Uterus (tissue), 4 donors: ENCODE data around the gene ACMSD. TPM values are rescaled to one million over a fixed set of nuclear protein-coding genes. Genes with fewer than 3 reads are reported as not detected.
A peak's percentile ranks its signal among the peaks of the same experiment; 100 is the strongest.

Experiments
- DNase-seq, 2 donors: peaks; one replicate each; pipeline ENCODE4 v3.0.0-alpha.2; 2019 to 2020
- H3K27ac ChIP-seq, 2 donors: fragments of 200-600 bp; sonication (generic); 1 replicate in 1 of 2; 2 replicates in 1 of 2; pipeline ENCODE4 v1.5.1; 2016 to 2018
- H3K27me3 ChIP-seq, 2 donors: fragments of 200-600 bp; sonication (generic); one replicate each; pipeline ENCODE4 v1.5.1; 2018 to 2019; ENCODE audit warnings: control low read depth in 1 of 2
- H3K36me3 ChIP-seq, 2 donors: fragments of 200-600 bp; sonication (generic); one replicate each; pipeline ENCODE4 v1.5.1; 2019; ENCODE audit warnings: control low read depth in 1 of 2
- H3K4me1 ChIP-seq, 2 donors: fragments of 200-600 bp; sonication (generic); one replicate each; pipeline ENCODE4 v1.5.1; 2018 to 2019; ENCODE audit warnings: control low read depth in 1 of 2
- H3K4me3 ChIP-seq, 2 donors: fragments of 200-600 bp; sonication (generic); 1 replicate in 1 of 2; 2 replicates in 1 of 2; pipeline ENCODE4 v1.5.1; 2018 to 2019; ENCODE audit warnings: mild to moderate bottlenecking in 1 of 2
- H3K9me3 ChIP-seq, 2 donors: fragments of 200-600 bp; sonication (generic); one replicate each; pipeline ENCODE4 v1.5.1; 2019; ENCODE audit warnings: control low read depth in 1 of 2
- POLR2A ChIP-seq, 2 donors: fragments of 450-650 bp; IDR thresholded peaks; one replicate each; pipeline ENCODE4 v1.6.1; 2016; ENCODE audit warnings: antibody characterized with exemption in 2 of 2, mild to moderate bottlenecking in 1 of 2, moderate library complexity in 1 of 2
- intact Hi-C: fragments of 100-400 bp; cut with DNase I; formaldehyde crosslinking; loops from one replicate; pipeline ENCODE4 v1.15.1; 2023; ENCODE audit warnings: low total_unique reads
- total RNA-seq, 4 donors: library from RNA; depleted of rRNA in 3 of 4; stranded (reverse); fragments of >200 nt in 3 of 4; gene quantifications; one replicate each; pipeline versions ENCODE4 v1.1.0 to v1.2.4, GENCODE V29; 2014 to 2023
- TF ChIP-seq, protein P1 (sequence below), 4 experiments: fragments of 200-600 bp in 2 of 4; fragments of 450-650 bp in 2 of 4; sonication (generic) in 2 of 4; IDR thresholded peaks; one replicate each; pipeline ENCODE4 v1.5.1; 2016 to 2019; ENCODE audit warnings: antibody characterized with exemption in 4 of 4, mild to moderate bottlenecking in 2 of 4, moderate library complexity in 1 of 4
- donor health status: DM: yes; HTN: yes; CAD: no.

Gene ACMSD
- total RNA-seq, 4 donors from 2014 or later: not detected

DNA sequence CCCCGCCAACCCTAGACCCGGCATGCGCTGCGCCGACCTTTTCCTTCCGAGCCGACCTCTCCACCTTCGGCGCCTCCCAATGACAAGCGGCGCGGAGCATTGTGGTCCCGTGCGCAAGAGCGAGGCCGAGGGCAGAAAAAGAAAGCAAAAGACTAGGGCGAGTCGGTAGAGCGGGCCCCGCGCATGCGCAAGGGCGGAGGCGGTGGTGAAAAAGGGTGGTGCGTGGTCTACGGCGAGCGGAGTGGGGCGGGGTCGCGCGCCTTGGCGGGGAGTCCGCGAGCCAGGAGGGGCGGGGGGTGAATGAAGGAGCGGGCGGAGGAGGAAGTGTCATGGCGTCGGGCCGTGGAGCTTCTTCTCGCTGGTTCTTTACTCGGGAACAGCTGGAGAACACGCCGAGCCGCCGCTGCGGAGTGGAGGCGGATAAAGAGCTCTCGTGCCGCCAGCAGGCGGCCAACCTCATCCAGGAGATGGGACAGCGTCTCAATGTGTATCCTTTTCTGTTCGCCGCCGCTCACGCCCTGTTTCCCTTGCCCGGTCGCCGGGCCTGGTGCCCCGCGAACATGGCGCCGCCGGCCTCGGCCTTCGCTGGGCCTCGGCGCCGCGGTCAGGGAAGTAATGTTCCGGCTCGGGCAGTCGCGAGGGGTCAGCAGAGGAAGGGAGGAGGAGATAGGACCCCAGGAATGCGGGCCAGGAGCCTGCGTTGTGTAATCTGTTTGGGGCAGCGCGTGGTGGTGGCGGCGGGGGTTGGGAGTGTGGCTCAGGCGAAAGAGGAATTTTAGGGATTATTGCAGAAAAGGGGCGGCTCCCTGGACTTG is 80.3 kb downstream of the ACMSD start, which contains the start of gene CCNT2:
TSS of gene CCNT2 (plus strand) at position 297 of the 815 bp plus-strand sequence. CDS start at position 330, 33 bp downstream.
- H3K9me3 ChIP-seq: no peaks in the 10 kb centered on the region
- intact Hi-C loops: no loop called here
- H3K27me3 ChIP-seq: no peaks in the 10 kb centered on the region
- peaks cover 4 to 15% of the 10 kb centered on the region in 2 donors for H3K4me1 ChIP-seq
- peak; percentile 98 to 99 for DNase-seq
- H3K4me3 ChIP-seq: peak within 1 kb of the TSS; percentile 79 to 96
- TF ChIP-seq, protein P1, sequence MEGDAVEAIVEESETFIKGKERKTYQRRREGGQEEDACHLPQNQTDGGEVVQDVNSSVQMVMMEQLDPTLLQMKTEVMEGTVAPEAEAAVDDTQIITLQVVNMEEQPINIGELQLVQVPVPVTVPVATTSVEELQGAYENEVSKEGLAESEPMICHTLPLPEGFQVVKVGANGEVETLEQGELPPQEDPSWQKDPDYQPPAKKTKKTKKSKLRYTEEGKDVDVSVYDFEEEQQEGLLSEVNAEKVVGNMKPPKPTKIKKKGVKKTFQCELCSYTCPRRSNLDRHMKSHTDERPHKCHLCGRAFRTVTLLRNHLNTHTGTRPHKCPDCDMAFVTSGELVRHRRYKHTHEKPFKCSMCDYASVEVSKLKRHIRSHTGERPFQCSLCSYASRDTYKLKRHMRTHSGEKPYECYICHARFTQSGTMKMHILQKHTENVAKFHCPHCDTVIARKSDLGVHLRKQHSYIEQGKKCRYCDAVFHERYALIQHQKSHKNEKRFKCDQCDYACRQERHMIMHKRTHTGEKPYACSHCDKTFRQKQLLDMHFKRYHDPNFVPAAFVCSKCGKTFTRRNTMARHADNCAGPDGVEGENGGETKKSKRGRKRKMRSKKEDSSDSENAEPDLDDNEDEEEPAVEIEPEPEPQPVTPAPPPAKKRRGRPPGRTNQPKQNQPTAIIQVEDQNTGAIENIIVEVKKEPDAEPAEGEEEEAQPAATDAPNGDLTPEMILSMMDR (IDR thresholded peaks at IDR 0.05): peak in 1 of 4 experiments; percentile 23
- peak; percentile 31 for TF ChIP-seq POLR2A (IDR thresholded peaks at IDR 0.05)
- H3K36me3 ChIP-seq: no peaks in the 10 kb centered on the region
- peak within 1 kb of the TSS; percentile 95 for H3K27ac ChIP-seq

DNA sequence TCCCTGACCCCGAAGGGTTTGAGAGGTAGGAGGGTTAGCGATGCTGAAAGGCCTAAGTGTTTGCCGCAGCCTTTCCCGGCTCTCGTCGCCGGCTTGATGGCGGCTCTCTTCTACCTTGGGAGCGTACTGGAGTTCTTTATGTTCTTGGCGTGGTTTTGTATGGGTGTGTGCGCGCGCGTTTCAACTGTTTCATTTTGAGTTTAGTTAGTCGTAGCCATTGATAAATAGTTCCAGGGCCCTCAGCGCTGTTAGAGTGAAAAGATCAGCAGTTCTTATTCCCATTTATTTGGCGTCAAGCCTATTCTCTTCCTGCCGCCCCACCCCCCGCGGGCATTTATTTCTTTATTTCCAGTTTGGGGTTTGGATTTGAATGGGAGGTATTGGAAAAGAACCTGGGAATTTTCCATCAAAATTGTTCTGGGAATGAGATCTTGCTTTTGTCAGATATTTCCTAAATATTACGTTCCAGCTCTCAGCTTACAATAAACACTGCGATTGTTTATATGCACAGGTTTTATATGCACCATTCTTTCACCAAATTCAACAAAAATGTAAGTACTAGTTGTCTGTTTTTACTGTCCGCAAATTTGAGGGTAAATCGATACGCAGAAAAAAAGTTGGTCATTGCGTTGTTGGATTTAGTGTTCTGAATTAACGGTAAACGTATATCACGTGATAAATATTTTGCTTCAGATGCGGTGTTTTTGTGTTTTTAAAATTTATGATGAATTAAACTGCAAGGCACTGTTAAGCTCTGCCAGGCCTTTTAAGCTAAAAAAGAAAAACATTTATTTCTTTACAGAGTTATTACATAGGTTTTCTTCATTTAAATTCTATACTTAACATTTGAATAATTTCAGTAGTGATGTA is 81.2 kb downstream of the ACMSD start:
- TF ChIP-seq, protein P1 (IDR thresholded peaks at IDR 0.05): no peak
- no peak for TF ChIP-seq POLR2A (IDR thresholded peaks at IDR 0.05)
- peak in 1 of 2 donors; percentile 20 for DNase-seq
- Histone ChIP-seq H3K27ac (peak overlapping the region; percentile 95), H3K9me3 (no peaks in the 10 kb centered on the region), H3K4me1 (peaks cover 4 to 15% of the 10 kb centered on the region in 2 donors), H3K36me3 (no peaks in the 10 kb centered on the region), H3K27me3 (no peaks in the 10 kb centered on the region), H3K4me3 (peak overlapping the region; percentile 79 to 96)
- intact Hi-C loops: no loop called here

DNA sequence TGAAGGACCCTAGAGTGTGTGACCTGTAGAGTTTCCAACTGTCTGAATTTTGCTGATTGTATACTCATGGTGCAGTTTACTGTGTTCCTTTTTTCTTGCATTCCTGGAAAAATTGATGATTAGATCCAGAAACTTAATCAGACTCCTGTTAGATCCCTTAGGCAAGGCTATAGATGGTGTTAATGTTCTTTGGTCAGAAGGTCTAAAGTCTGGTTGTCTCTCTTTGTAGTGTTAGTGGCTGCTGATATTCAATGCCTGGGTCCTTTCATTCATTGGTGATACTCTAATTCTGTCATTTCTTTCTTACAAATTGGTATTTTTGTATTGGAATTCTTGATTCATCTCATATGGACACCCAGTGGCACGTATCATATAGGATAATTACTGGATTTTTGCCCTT is 86.5 kb downstream of the ACMSD start:
- TF ChIP-seq POLR2A (IDR thresholded peaks at IDR 0.05): no peak
- TF ChIP-seq, protein P1 (IDR thresholded peaks at IDR 0.05): no peak
- H3K9me3 ChIP-seq: no peaks in the 10 kb centered on the region
- no peaks in the 10 kb centered on the region for H3K27me3 ChIP-seq
- no peak overlapping the region for H3K27ac ChIP-seq
- H3K4me1 ChIP-seq: peaks cover 4 to 11% of the 10 kb centered on the region in 2 donors
- no peaks in the 10 kb centered on the region for H3K36me3 ChIP-seq
- H3K4me3 ChIP-seq: no peak overlapping the region
- intact Hi-C loops: no loop called here
- no peak for DNase-seq

DNA sequence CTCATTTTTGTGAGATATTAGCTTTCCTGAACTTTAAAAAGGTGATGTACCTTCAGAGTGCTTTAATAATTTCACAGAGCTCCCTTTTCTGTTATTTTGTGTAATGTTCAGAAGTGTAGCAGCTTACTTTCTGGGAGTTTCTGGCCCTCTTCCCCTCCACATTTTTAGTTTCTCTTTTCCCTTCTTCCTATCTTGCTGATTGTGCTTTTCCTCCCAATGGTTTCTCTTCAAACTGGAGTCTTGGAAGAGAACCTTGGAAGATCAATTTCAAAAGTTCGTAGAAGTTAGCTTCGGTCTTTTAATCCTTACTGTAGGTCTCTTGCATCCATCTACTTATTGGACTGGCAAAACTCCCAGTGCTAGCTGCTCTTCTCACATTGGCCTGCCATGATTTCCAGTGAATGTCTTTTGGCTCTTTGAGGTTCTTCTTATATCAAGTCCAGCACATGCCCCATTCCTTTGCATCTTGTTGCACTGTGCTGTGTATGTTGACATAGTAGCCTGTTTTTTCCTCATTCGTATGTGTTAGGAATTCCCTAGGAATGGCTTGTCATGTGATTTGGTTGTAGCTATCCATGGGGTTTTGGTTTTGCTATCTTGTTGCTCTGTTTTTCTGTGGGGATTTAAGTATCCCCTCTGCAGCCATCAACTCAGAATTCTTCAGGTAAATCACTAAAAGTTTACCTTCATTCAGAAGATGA is 88.0 kb downstream of the ACMSD start:
- Histone ChIP-seq H3K36me3 (no peaks in the 10 kb centered on the region), H3K4me3 (no peak overlapping the region), H3K27ac (no peak overlapping the region), H3K9me3 (no peaks in the 10 kb centered on the region), H3K27me3 (no peaks in the 10 kb centered on the region), H3K4me1 (peaks cover 0 to 2% of the 10 kb centered on the region in 2 donors)
- TF ChIP-seq, protein P1 (IDR thresholded peaks at IDR 0.05): no peak
- TF ChIP-seq POLR2A (IDR thresholded peaks at IDR 0.05): no peak
- no peak for DNase-seq
- intact Hi-C loops: no loop called here
